PC-3 (cell line): ENCODE measurements around the gene FHL2. TPM values are rescaled to one million over a fixed set of nuclear protein-coding genes. Genes with fewer than 3 reads are reported as not detected.
A peak's percentile ranks its signal among the peaks of the same experiment; 100 is the strongest.

Source experiments
- ATAC-seq: fragments of 200-7000 bp; cut with Tn5 transposase; 2 replicates; pipeline ENCODE4 v1.9.1; 2020; ENCODE audit warnings: mild to moderate bottlenecking, moderate library complexity
- Bru-seq: library from RNA; stranded (reverse); fragments of 400-500 nt; gene quantifications from one replicate; lab custom pipeline; 2021; lab: Mats Ljungman, UMichigan
- BruChase-seq, 2 experiments: library from RNA; stranded (reverse); fragments of 400-500 nt; gene quantifications; one replicate each; lab custom pipeline; 2021; lab: Mats Ljungman, UMichigan
- BruUV-seq: library from RNA; stranded (reverse); fragments of 400-500 nt; replicated peaks from 2 replicates; lab custom pipeline; 2021; lab: Mats Ljungman, UMichigan
- CTCF ChIA-PET: fragments of 300-600 bp; sonication (Branson Sonifier 250); formaldehyde crosslinking; loops from one replicate; lab custom pipeline; 2022; ENCODE audit warnings: antibody characterized with exemption; lab: Charles Lee
- POLR2A ChIA-PET: fragments of 300-600 bp; sonication (Branson Sonifier 250); formaldehyde crosslinking; loops from one replicate; lab custom pipeline; 2022; ENCODE audit warnings: antibody characterized with exemption; ENCODE audit not compliant: unreplicated experiment; lab: Charles Lee
- DNase-seq: peaks from one replicate; pipeline ENCODE4 v3.0.0-alpha.2; 2015
- H2AFZ ChIP-seq: fragments of 300-600 bp; sonication (generic); 2 replicates; pipeline ENCODE4 v1.6.0; 2016; ENCODE audit warnings: antibody characterized with exemption, low read length
- H3F3A ChIP-seq: fragments of 300-600 bp; sonication (generic); one replicate; pipeline ENCODE4 v1.6.0; 2017; ENCODE audit warnings: antibody characterized with exemption, low read length, control low read depth, mild to moderate bottlenecking; ENCODE audit not compliant: unreplicated experiment
- H3K27ac ChIP-seq: fragments of 300-600 bp; sonication (generic); 2 replicates; pipeline ENCODE4 v1.5.1; 2016; ENCODE audit warnings: mild to moderate bottlenecking, low read length
- H3K27me3 ChIP-seq: fragments of 300-600 bp; sonication (generic); 2 replicates; pipeline ENCODE4 v1.6.1; 2016; ENCODE audit warnings: low read length, mixed read lengths
- H3K36me3 ChIP-seq: fragments of 300-600 bp; sonication (generic); 2 replicates; pipeline ENCODE4 v1.6.1; 2016; ENCODE audit warnings: low read depth, mixed run types, low read length, mixed read lengths
- H3K4me1 ChIP-seq: fragments of 300-600 bp; sonication (generic); 2 replicates; pipeline ENCODE4 v1.5.1; 2016; ENCODE audit warnings: low read length; ENCODE audit not compliant: insufficient read depth
- H3K4me2 ChIP-seq: fragments of 300-600 bp; sonication (generic); 2 replicates; pipeline ENCODE4 v1.6.0; 2016; ENCODE audit warnings: low read length
- H3K4me3 ChIP-seq: fragments of 300-600 bp; sonication (generic); 2 replicates; pipeline ENCODE4 v1.5.1; 2016; ENCODE audit warnings: mild to moderate bottlenecking, low read length, mixed read lengths
- H3K79me2 ChIP-seq: fragments of 300-600 bp; sonication (generic); 2 replicates; pipeline ENCODE4 v1.6.1; 2017; ENCODE audit warnings: low read length, mixed read lengths
- H3K9ac ChIP-seq: fragments of 300-600 bp; sonication (generic); 2 replicates; pipeline ENCODE4 v1.6.0; 2016; ENCODE audit warnings: mild to moderate bottlenecking, low read length
- H3K9me2 ChIP-seq: fragments of 300-600 bp; sonication (generic); replicated peaks from 2 replicates; pipeline ENCODE4 v1.6.1; 2016; ENCODE audit warnings: mixed run types, low read length, mixed read lengths
- H3K9me3 ChIP-seq: fragments of 300-600 bp; sonication (generic); 2 replicates; pipeline ENCODE4 v1.6.1; 2016; ENCODE audit warnings: low read length, mixed read lengths
- H4K20me1 ChIP-seq: fragments of 300-600 bp; sonication (generic); 2 replicates; pipeline ENCODE4 v1.6.1; 2016; ENCODE audit warnings: low read length, mixed read lengths
- EZH2 ChIP-seq: fragments of 300-600 bp; sonication (generic); IDR thresholded peaks from one replicate; pipeline ENCODE4 v1.6.1; 2017; ENCODE audit warnings: antibody characterized with exemption, mild to moderate bottlenecking, low read length; ENCODE audit not compliant: unreplicated experiment
- EZH2phosphoT487 ChIP-seq: fragments of 300-600 bp; sonication (generic); IDR thresholded peaks from 2 replicates; pipeline ENCODE4 v1.6.1; 2018; ENCODE audit warnings: mild to moderate bottlenecking, antibody characterized with exemption, low read length, borderline replicate concordance
- intact Hi-C: fragments of 100-400 bp; cut with micrococcal nuclease; formaldehyde crosslinking; loops from 2 replicates; pipeline ENCODE4 v1.9.0; 2023
- long read RNA-seq: library from polyadenylated mRNA; unstranded; transcript quantifications from one replicate; pipeline ENCODE4 v2.0.0, GENCODE V29; 2021; ENCODE audit not compliant: unreplicated experiment
- total RNA-seq: library from RNA; depleted of rRNA; stranded (reverse); fragments of >200 nt; gene quantifications from 2 replicates; pipeline ENCODE4 v1.2.3, GENCODE V29; 2014; rRNA removed
- TF ChIP-seq, protein P1 (sequence below): fragments of 300-600 bp; sonication (generic); conservative IDR thresholded peaks from 2 replicates; pipeline ENCODE4 v1.5.1; 2017; ENCODE audit warnings: antibody characterized with exemption, low read depth, mild to moderate bottlenecking, low read length

FHL2 gene, protein sequence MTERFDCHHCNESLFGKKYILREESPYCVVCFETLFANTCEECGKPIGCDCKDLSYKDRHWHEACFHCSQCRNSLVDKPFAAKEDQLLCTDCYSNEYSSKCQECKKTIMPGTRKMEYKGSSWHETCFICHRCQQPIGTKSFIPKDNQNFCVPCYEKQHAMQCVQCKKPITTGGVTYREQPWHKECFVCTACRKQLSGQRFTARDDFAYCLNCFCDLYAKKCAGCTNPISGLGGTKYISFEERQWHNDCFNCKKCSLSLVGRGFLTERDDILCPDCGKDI
- total RNA-seq = 118 and 125 TPM in 2 replicates
- Bru-seq, nascent RNA = percentile 95 among the genes with signal in this experiment
- BruChase-seq, experiment 1, labeled RNA remaining after a 6-hour chase = percentile 84 among the genes with signal in this experiment
- BruChase-seq, experiment 2, labeled RNA remaining after a 2-hour chase = percentile 83 among the genes with signal in this experiment
- long read RNA-seq, transcript FHL2-205 (6 exons, 1,531 nt) = major isoform, 83 of 304 reads
- long read RNA-seq, transcript FHL2-201 (7 exons, 1,462 nt) = minor isoform, 28 of 304 reads
- long read RNA-seq, transcript FHL2-206 (6 exons, 1,367 nt) = minor isoform, 33 of 304 reads
- long read RNA-seq, transcript FHL2-202 (7 exons, 1,769 nt) = minor isoform, 63 of 304 reads
- long read RNA-seq, partial matches to known transcripts = 35 of 304 reads
- long read RNA-seq, other reads (novel, unspliced or antisense) = 50 of 304 reads

GRCh38 chr2:105398336-105399206, at the start of gene FHL2:
Gene FHL2, minus strand, starts transcription at chr2:105399051. Its CDS starts 12,535 bp downstream, at chr2:105386516.
- Histone ChIP-seq H4K20me1 (peaks cover 15% of the 10 kb centered on the region; the same call in 1 of the 2 replicates), H3K27ac (peak within 1 kb of the TSS; percentile 96), H3K79me2 (peaks cover 56% of the 10 kb centered on the region), H3K9ac (peak within 1 kb of the TSS; percentile 100), H3K4me2 (peak within 1 kb of the TSS; percentile 86), H3K4me1 (peaks cover 49% of the 10 kb centered on the region), H3F3A (peaks cover 4% of the 10 kb centered on the region), H2AFZ (peak within 1 kb of the TSS; percentile 78), H3K36me3 (peaks cover 26% of the 10 kb centered on the region), H3K27me3 (no peaks in the 10 kb centered on the region), H3K9me2 (no peaks in the 10 kb centered on the region), H3K9me3 (no peaks in the 10 kb centered on the region), H3K4me3 (peak within 1 kb of the TSS; percentile 97)
- CTCF ChIA-PET = no interaction called here
- BruUV-seq = no TSS peak
- peak; percentile 83 for DNase-seq
- intact Hi-C loops = no loop called here
- peak; percentile 69 for ATAC-seq
- TF ChIP-seq, protein P1, sequence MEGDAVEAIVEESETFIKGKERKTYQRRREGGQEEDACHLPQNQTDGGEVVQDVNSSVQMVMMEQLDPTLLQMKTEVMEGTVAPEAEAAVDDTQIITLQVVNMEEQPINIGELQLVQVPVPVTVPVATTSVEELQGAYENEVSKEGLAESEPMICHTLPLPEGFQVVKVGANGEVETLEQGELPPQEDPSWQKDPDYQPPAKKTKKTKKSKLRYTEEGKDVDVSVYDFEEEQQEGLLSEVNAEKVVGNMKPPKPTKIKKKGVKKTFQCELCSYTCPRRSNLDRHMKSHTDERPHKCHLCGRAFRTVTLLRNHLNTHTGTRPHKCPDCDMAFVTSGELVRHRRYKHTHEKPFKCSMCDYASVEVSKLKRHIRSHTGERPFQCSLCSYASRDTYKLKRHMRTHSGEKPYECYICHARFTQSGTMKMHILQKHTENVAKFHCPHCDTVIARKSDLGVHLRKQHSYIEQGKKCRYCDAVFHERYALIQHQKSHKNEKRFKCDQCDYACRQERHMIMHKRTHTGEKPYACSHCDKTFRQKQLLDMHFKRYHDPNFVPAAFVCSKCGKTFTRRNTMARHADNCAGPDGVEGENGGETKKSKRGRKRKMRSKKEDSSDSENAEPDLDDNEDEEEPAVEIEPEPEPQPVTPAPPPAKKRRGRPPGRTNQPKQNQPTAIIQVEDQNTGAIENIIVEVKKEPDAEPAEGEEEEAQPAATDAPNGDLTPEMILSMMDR = peak; percentile 51
- no peak for TF ChIP-seq EZH2
- POLR2A ChIA-PET = interaction anchor here (0.6 to 0.7 kb wide), 2 partner anchors 11 to 13 kb away, joined by 3 to 4 read pairs; no protein-coding TSS in a partner anchor

DNA sequence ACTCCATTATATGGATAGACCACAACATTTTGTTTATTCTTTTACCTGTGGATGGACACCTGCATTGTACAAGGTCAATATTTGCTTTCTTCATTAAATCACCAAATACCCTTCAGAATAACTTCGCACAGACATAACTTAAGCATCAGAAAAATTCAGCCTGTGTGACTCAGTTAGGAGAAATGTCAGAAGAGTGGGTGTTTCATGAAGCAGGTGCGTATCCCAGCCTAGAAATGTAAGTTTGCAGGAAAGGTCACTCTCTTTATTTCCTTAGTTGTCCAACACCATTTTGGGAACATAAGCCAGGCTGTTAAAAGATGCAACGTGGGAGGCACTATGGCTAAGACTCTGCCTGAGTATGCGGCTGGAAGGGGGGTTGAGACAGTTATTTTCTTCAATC, 48.6 kb upstream of the FHL2 start:
- H3K27ac ChIP-seq = peak overlapping the region; percentile 68

More for the DNA sequence above, 48.6 kb upstream of the FHL2 start:
- ChIA-PET CTCF (no interaction called here), POLR2A (no interaction called here)
- no peaks in the 10 kb centered on the region for H3K9me2 ChIP-seq
- DNase-seq (peak; percentile 91), ATAC-seq (peak; percentile 48)
- H3K79me2 ChIP-seq = no peaks in the 10 kb centered on the region
- H3K4me2 ChIP-seq = peak overlapping the region; percentile 16
- TF ChIP-seq EZH2phosphoT487 (no peak), EZH2 (no peak)
- TF ChIP-seq, protein P1 = no peak
- no peak overlapping the region for H3K4me3 ChIP-seq
- no peaks in the 10 kb centered on the region for H3K9me3 ChIP-seq
- no peak overlapping the region for H2AFZ ChIP-seq
- H3K9ac ChIP-seq = no peak overlapping the region; the same call in 1 of the 2 replicates
- BruUV-seq = no TSS peak
- peaks cover 40% of the 10 kb centered on the region for H3K4me1 ChIP-seq
- intact Hi-C loops = no loop called here
- no peaks in the 10 kb centered on the region for H3F3A ChIP-seq
- no peaks in the 10 kb centered on the region for H4K20me1 ChIP-seq
- no peaks in the 10 kb centered on the region for H3K36me3 ChIP-seq
- H3K27me3 ChIP-seq = no peaks in the 10 kb centered on the region
